Adrenal gland (tissue), 12 donors: ENCODE data around the gene PRICKLE1. TPM values are rescaled to one million over a fixed set of nuclear protein-coding genes. Genes with fewer than 3 reads are reported as not detected.

Experiments used
- DNase-seq, 7 donors: peaks; one replicate each; pipeline ENCODE4 v3.0.0-alpha.2; 2019 to 2020
- H3K27ac ChIP-seq, 5 donors: fragments of 200-600 bp; sonication (generic) in 4 of 5; 1 replicate in 3 of 5; 2 replicates in 2 of 5; pipeline versions ENCODE4 v1.5.1 to v1.8.0; 2016 to 2020; ENCODE audit warnings: mild to moderate bottlenecking in 1 of 5
- H3K27me3 ChIP-seq: fragments of 200-600 bp; 2 replicates; pipeline ENCODE4 v1.8.0; 2021
- H3K36me3 ChIP-seq, 2 donors: fragments of 200-600 bp; replicated peaks in 1 of 2; 1 replicate in 1 of 2; 2 replicates in 1 of 2; pipeline versions ENCODE4 v1.5.1 to v1.8.0; 2018 to 2022
- H3K4me1 ChIP-seq, 2 donors: fragments of 200-600 bp; replicated peaks in 1 of 2; 1 replicate in 1 of 2; 2 replicates in 1 of 2; pipeline versions ENCODE4 v1.5.1 to v1.8.0; 2018 to 2021
- H3K4me3 ChIP-seq, 4 donors: fragments of 200-600 bp; sonication (generic) in 3 of 4; one replicate each; pipeline ENCODE4 v1.5.1; 2016 to 2018
- H3K9me3 ChIP-seq, 3 donors: fragments of 200-600 bp; sonication (generic) in 1 of 3; replicated peaks in 1 of 3; 1 replicate in 2 of 3; 2 replicates in 1 of 3; pipeline versions ENCODE4 v1.5.1 to v1.8.0; 2016 to 2021
- POLR2A ChIP-seq, 2 donors: fragments of 450-650 bp; IDR thresholded peaks; one replicate each; pipeline ENCODE4 v1.6.1; 2017; ENCODE audit warnings: antibody characterized with exemption in 2 of 2, mild to moderate bottlenecking in 2 of 2, moderate library complexity in 1 of 2
- WGBS, 4 donors: extraction: QIAGEN DNeasy Blood & Tissue Kit in 2 of 4; methylation state at CpG; one replicate each; pipeline versions ENCODE4 v1.1.5 to v1.1.7; 2013 to 2017; 5-methylcytosine and 5-hydroxymethylcytosine counted together
- intact Hi-C, 2 donors: fragments of 100-400 bp; cut with DNase I; formaldehyde crosslinking; loops; one replicate each; pipeline versions ENCODE4 v1.14.1 to v1.15.0; 2022 to 2023
- polyA plus RNA-seq, 3 donors: library from polyadenylated mRNA; stranded (reverse); fragments of 200-250 nt in 2 of 3; fragments of 350-450 nt in 1 of 3; fragmentation: Illumina TruSeq in 1 of 3; extraction: RNeasy Lipid Tissue Mini Kit (QIAGEN cat#74804) in 1 of 3; gene quantifications; one replicate each; pipeline ENCODE4 v1.2.3, GENCODE V29; 2013 to 2014
- small RNA-seq, 2 donors: library from RNA; depleted of rRNA; stranded (forward); fragments of <200 nt; gene quantifications; one replicate each; pipeline ENCODE3, GENCODE V24; 2016
- total RNA-seq, 9 donors: library from RNA; depleted of rRNA in 4 of 9; stranded (reverse); fragments of >200 nt in 4 of 9; fragments of 120-200 nt in 1 of 9; fragmentation: NEBNext Ultra II Directional in 1 of 9; extraction: Animal tissue kit (Norgen Biotek cat#: 25700) in 1 of 9; gene quantifications; one replicate each; pipeline versions ENCODE4 v1.1.0 to v1.2.4, GENCODE V29; 2013 to 2023
- TF ChIP-seq, protein P1 (sequence below), 6 experiments: fragments of 450-650 bp in 4 of 6; fragments of 200-600 bp in 2 of 6; sonication (generic) in 1 of 6; IDR thresholded peaks; 1 replicate in 5 of 6; 2 replicates in 1 of 6; pipeline versions ENCODE4 v1.5.1 to v1.8.0; 2016 to 2021; ENCODE audit warnings: antibody characterized with exemption in 6 of 6, mild to moderate bottlenecking in 2 of 6, moderate library complexity in 1 of 6
- donor health status: healthy with polysubstance abuse.
- donor health status: Bipolar disorder and iron deficiency.
- donor health status: DM: yes; HTN: yes; CAD: no.
- donor health status: DM: no; HTN: no; CAD: no.
- donor health status: DM: no; HTN: no; CAD: no.
- donor health status: DM: yes; HTN: yes; CAD: no.

The PRICKLE1 gene
- total and polyA plus RNA-seq, 12 donors = 1.0 to 13.2 (median 5.1) TPM

DNA sequence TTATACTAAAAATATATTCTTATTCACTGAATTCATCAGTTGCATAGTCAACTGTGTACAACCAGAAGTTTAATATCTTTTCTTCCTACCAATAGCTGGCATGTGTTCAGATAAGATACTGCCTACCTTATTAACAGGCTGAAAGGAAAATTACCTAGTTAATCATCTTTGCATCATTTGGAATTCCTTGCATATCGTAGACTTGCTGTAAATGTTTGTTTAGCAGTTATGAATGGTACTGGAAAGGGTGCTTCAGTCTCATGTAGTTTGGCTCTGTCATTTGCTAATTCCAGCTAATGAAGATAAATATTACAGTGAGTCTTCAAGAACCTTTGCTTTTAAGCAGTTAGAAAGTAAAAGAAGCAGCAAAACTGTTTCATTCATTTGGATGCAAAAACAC is 179.2 kb downstream of the PRICKLE1 start:
- TF ChIP-seq, protein P1, sequence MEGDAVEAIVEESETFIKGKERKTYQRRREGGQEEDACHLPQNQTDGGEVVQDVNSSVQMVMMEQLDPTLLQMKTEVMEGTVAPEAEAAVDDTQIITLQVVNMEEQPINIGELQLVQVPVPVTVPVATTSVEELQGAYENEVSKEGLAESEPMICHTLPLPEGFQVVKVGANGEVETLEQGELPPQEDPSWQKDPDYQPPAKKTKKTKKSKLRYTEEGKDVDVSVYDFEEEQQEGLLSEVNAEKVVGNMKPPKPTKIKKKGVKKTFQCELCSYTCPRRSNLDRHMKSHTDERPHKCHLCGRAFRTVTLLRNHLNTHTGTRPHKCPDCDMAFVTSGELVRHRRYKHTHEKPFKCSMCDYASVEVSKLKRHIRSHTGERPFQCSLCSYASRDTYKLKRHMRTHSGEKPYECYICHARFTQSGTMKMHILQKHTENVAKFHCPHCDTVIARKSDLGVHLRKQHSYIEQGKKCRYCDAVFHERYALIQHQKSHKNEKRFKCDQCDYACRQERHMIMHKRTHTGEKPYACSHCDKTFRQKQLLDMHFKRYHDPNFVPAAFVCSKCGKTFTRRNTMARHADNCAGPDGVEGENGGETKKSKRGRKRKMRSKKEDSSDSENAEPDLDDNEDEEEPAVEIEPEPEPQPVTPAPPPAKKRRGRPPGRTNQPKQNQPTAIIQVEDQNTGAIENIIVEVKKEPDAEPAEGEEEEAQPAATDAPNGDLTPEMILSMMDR (IDR thresholded peaks at IDR 0.05) = no peak
- TF ChIP-seq POLR2A (IDR thresholded peaks at IDR 0.05) = no peak
- Histone ChIP-seq H3K9me3 (no peaks in the 10 kb centered on the region), H3K36me3 (no peaks in the 10 kb centered on the region), H3K4me3 (no peak overlapping the region), H3K27me3 (no peaks in the 10 kb centered on the region), H3K4me1 (no peaks in the 10 kb centered on the region), H3K27ac (no peak overlapping the region)
- intact Hi-C loops = no loop called here
- 48 to 62% (median 54%) methylated on average over 1 of the region's 1 CpG for WGBS, 4 donors
- no peak for DNase-seq

DNA sequence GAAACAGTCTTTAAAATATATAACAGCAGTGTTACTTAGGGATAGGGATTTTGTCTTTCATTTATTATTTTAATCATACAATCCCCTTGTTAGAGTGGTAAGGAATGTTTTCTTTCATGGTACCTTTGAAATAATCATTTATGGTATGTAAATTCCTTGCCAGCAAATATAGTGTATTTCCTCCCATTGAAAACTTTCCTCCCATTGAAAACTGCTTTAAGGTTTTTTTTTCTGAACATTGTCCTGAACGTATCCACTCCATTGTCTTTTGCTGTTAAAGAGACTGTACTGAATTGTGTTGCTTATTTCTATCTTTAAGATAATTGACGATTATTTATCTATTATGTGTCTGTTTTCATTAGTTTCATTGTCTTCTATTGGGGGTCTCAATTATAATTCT is 180.1 kb downstream of the PRICKLE1 start:
- Histone ChIP-seq H3K9me3 (no peaks in the 10 kb centered on the region), H3K4me3 (no peak overlapping the region), H3K4me1 (no peaks in the 10 kb centered on the region), H3K36me3 (no peaks in the 10 kb centered on the region), H3K27me3 (no peaks in the 10 kb centered on the region), H3K27ac (no peak overlapping the region)
- intact Hi-C loops = no loop called here
- TF ChIP-seq POLR2A (IDR thresholded peaks at IDR 0.05) = no peak
- TF ChIP-seq, protein P1 (IDR thresholded peaks at IDR 0.05) = no peak
- 75 to 89% (median 83%) methylated on average over 2 of the region's 2 CpGs for WGBS, 4 donors
- DNase-seq = no peak

DNA sequence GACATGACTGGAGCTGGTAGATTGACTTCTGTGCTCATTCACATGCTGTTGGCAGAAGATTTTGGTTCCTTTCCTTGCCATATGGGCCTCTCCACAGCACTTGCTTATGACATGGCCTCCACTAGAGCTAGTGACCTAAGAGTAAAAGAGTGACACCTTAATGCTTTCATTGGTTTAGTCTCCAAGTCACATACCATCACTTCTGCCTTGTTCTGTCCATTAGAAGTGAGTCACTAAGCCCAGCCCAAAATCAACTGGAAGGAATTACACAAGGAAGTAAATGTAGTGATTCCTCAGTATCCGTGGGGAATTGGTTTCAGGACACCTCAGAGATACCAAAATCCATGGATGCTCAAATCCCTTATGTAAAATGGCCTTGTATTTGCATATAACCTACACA is 182.2 kb downstream of the PRICKLE1 start:
- H3K27me3 ChIP-seq = no peaks in the 10 kb centered on the region
- H3K4me3 ChIP-seq = no peak overlapping the region
- intact Hi-C loops = no loop called here
- TF ChIP-seq POLR2A (IDR thresholded peaks at IDR 0.05) = no peak
- TF ChIP-seq, protein P1 (IDR thresholded peaks at IDR 0.05) = no peak
- no peaks in the 10 kb centered on the region for H3K36me3 ChIP-seq
- H3K4me1 ChIP-seq = no peaks in the 10 kb centered on the region
- H3K9me3 ChIP-seq = no peaks in the 10 kb centered on the region
- DNase-seq = no peak
- WGBS, 4 donors = 89 to 100% (median 97%) methylated on average over 1 of the region's 1 CpG
- no peak overlapping the region for H3K27ac ChIP-seq

Small RNA genes within 50 kb of the gene (small RNA-seq; reads per million reads assigned to genes)
- 0 reads per million in 2 donors for gene AC079600.1
- 0 reads per million in 2 donors for gene AC079600.2
- 0 reads per million in 2 donors for gene RF00019
